OCI-M1 (cell line): ENCODE results near the gene ILK.

ENCODE experiments used
- DNase-seq: peaks from one replicate; lab custom pipeline; 2025; lab: John Stamatoyannopoulos, UW

Gene ILK

DNA sequence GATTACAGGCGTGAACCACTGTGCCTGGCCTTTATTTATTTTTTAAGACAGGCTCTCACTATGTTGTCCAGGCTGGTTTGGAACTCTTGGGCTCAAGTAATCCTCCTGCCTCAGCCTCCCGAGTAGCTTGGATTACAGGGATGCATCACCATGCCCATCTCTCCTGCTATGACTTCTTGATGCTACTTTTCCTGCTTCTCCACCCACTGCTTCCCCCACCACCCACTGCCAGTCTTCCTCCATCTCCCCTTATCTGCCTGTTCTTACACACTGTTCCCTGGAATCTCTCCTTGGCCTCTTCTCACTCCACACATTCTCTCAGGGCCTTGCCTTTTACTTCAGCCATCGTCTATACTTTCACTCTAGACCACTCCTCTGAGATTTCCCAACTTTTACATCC lies 32.9 kb downstream of the ILK start:
- no peak for DNase-seq

DNA sequence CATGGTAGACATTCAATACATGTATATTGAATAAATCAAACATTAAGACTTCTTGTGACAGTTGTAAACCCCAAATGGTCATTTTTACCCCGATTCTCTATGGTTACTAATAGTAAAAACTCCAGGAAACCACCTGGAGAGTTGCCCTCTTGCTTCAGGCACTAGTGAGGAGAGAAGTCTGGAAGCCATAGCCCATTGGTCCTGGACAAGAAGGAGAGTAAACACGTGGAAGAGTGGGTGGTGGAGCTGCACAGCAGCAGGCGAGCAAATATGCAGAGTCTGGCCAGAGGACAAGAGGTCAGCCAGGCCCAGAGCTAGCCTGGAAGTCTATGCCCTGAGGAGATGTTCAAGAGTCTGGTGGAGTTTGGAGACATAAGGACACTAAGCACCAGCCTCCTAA lies 34.3 kb downstream of the ILK start:
- DNase-seq = no peak

DNA sequence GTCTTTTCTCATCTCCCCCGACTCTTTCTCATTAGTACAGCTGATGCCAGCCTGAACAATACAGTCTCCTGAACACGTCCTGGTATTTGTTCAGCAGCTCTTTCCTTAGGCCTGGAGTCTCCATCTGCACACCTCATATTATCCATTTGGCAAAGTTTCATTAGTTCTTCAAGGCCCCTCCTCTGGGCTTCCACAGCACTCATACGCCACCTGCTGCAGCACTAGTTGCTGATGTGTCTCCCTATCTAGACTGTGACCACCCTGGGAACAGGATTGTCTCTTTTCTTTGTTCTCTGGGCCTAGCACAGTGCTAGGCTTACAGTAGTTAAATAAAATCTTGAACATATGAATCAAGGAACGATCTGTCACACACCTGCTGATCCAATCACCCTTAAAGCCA lies 34.9 kb downstream of the ILK start:
- DNase-seq = no peak

DNA sequence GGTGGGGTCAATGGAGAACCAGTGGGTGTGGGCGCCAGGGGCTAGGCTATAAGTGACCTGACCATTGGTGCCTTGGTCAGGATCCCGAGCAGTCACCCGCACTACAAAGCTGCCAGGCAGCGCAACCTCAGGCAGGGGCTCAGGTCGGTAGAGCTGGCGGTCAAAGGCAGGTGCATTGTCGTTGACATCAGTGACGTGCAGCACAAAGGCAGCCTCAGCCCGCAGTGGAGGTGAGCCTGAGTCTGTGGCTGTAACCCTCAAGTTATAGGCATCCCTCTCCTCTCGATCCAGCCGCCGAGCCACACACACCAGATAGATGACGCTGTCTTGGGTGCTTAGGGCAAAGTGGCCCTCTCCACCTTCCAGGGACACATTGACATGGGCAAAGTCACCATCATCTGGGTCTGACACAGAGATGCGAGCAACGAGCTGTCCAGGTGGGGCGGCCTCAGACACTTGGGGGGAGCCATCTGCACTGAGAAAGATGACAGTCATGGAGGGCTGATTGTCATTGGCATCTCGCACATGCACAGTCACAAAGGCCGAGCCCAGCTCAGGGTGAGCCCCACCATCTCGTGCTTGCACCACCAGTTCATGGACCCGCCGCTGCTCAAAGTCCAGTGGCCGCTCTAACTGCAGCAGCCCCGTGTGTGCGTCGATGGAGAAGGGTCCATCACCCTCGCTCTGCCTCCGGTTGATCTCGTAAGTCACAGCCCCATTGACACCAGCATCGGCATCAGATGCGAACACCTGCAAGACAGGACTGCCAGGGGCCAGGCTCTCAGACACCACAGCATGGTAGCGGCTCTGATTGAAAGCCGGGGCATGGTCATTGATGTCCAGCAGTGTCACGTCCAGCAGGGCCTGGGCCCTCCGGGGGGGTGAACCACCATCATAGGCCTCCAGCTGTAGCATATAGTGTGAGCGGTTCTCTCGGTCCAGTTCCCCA lies 36.7 kb downstream of the ILK start:
- DNase-seq = no peak

DNA sequence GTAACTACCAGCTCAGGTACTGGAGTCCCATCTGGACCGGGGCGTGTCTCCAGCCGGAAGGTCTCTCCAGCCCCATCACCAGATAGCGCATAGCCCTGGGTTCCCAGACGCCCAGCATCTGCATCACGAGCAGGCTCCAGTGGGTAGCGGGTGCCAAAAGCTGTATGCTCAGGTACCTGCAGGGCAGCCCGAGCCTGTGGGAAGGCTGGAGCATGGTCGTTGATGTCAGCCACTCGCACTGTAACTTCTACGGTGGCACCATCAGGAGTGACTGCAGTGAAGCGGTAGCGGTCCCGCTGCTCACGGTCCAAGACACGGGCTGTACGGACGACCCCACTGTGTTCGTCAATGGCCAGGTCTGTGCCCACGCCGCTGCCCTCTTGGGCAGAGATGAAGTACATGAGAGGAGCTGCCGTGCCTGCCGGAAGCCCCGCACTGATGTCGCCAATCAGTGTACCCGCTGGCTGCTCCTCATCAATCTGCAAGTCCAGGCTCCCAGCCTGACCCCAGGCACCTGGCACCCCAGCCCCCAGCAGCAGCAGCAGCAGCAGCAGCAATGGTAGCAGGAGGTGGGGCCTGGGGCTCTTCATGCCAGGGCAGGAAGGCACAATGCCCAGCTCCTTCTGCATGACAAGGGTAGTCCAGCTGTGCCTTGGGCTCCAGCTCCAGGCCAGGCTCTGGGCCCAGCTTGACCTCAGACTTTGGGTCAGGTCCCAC lies 37.6 kb downstream of the ILK start:
- no peak for DNase-seq

DNA sequence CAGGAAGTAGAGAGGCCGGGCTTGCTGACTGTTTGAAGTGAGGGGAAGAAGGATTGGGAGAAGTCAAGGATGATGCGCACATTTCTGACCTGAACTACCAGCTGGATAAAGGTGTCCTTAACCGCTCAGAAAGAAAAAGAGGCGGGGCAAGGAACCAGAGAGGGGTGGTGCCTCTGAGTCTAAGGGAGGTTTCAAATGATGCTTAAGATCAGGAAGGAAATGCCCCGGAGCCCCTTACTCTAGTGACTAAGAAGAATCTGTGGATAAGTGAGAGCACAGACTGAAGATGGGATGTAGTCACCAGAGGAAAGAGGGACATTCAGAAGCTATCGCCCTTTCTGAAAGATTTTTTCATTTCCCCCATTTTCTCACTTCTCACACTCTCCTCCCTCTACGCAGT lies 39.4 kb downstream of the ILK start:
- DNase-seq = no peak

DNA sequence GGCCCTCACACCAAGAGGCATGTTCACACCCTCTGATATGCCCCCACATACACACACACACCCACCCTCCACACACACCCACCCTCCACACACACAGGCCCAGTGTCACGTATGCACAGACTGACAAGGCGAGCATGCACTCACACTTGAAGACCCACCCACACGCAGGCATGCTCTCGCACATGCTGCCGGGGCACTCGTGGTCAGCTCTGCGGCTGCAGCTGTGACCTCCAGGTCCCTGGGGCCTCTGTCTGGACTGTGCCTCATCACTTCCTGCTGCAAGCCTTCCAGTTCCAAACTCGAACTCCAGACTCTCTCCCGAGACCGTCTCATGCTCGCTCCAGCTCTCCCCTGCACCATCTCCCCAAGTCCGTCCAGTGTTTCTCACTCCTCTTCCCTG lies 42.5 kb downstream of the ILK start:
- no peak for DNase-seq

DNA sequence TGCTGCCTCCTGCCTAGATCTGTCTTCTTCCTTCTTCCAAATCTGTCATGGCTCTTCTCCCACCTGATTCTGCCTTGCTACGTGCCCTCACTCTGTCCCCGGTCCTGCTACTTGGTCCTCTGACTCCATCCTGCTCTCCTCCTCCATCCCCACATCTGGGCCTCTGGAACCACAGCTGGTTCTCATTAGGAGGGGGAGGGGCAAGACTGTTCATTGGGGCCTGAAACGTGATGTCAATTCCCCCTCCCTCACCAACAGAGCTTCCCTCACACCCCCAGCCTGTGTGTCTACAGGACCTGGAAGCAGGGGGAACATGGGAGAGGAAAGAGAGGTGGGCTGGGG lies 43.0 kb downstream of the ILK start:
- no peak for DNase-seq

DNA sequence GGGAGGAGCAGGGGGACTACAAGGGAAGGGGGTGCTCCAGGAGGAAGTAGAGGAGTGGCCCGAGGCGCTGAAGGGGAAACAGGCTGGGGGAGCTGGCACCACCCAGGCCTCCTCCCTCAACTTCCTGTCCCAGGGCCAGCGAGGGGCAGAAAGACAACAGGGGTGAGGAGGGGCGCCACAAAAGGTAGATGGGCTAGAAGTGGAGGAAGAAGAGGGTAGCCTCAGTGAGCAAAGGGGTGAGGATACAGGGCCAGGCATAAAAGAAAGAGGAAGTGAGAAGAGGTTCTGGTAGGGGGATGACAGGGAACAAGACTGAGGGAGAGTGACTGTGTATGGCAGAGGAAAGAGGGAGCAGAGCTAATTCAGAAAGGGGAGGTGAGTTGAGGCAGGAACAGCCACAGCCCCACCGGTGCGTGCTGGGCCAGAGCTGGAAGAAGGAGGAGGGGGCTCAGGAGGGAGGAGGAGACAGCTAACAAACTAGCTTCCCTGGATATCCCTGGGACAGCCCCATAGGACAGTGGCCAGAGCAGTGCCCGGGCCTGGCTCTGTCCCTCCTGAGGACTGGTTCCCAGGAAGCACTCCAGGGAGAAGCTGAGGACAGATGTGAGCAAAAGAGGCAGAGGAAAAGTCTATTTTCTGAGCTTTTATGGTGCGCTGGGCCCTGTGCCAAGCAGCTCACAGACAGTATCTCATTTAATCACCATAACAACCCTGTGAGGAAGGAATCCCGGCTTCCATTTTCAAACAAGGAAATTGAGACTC lies 43.5 kb downstream of the ILK start:
- peak; percentile 63 for DNase-seq

DNA sequence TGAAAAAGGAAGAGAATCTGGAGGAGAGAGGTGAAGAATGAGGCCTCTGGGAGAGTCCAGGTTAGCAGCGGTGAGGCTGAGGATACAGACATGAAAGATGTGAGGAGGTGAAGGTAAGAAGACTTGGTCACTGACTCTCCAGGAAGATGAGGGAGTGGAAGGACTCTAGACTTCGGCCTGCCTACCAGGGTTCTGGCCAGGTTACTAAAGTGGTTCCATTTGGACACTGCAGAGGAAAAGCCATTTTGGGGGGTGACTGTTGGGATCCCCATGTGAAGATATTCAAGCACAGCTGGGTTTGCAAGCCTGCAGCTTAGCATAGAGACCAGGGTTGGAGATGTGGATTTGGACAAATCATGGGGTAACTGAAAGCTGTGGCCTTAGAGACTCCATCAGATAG lies 44.3 kb downstream of the ILK start:
- no peak for DNase-seq

DNA sequence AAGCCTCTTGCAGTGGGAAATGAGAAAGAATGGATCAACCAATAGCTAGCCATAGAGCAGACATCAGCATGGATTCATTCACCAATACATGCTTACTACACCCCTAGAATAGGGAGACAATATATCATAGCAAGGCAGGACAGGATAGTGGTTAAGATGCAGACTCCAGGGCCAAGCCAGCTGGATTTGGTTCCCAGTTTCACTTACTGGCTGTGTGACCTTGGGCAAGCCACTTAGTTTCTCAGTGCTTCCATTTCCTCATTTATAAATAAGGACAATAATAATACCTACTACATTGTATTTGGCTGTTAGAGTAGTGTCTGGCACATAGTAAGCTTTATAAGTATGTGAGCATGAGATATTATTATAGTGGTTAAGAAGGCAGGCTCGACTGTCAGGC lies 44.9 kb downstream of the ILK start:
- DNase-seq = no peak

DNA sequence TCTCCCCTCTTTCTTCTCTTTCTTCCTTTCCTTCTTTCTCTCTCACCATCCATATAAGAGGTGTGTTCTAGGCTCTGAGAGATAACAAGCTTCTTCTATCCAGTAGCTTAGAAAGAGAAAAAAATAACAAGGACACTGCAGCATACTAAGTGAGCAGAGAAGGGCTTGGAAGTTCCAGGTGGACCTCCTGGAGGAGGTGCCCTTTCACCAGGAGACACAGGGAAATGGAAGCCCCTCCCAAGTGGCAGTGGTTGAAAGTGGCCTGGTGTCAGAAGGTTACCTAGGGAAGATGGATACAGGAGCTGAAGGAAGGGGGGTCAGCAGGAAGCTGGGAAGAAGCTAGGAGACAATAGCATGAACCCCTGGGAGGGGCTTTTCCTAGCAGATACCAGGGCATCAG lies 46.5 kb downstream of the ILK start:
- DNase-seq = no peak

DNA sequence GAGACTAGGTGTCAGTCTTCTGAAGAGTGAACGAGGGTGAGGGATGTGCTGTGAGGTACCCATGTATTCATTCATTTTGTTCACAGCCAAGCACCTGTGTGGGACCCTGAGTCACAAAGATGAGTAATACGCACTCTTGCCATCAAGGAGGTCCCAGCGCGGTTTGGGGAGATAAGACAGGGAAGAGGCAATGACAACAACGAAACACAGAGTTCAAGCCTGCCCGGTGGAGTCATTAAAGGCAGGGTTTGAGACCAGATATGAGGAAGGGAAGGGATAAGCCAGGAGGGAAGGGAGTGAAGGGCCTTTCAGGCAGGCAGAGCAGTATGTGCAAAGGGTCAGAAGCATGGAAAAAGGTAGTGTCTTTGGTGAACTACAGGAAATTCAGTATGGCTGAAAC lies 47.4 kb downstream of the ILK start:
- DNase-seq = peak; percentile 27

DNA sequence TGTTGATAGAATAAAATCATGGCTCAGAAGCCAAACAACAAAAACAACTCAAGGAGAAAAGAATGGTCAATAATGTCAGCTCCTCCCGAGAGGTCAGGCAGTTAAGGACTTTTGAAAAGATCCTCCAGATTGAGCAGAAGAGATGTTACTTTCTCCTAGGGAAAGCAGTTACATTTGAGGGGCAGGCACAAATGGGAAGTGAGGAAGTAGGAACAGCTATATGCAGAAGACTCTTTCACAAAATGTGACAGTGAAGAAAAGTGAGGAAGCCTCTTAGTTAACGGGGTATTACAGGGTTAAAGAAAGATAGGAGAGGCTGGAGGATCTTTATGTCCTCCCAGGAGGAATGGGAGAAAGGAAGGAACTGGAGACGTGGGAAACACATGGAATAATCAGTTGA lies 48.6 kb downstream of the ILK start:
- DNase-seq = no peak

DNA sequence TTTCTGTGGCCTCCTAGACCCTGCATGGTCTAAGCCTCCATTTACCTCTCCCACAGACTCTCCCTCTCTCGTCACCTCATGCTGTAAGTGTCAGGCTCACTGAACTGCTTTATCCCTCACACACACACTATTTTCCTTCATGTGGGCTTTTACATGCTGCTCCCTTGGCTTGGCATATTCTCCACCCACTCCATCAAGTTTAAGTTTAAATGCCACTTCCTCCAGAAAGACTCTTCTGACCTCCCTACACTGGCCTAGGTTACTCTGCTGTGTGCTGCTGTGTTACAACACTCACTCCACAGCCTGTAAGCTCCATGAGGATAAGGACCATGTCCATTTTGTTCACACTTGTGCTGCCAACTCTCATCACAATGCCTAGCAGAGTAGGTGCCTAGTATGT lies 49.5 kb downstream of the ILK start:
- DNase-seq = no peak

DNA sequence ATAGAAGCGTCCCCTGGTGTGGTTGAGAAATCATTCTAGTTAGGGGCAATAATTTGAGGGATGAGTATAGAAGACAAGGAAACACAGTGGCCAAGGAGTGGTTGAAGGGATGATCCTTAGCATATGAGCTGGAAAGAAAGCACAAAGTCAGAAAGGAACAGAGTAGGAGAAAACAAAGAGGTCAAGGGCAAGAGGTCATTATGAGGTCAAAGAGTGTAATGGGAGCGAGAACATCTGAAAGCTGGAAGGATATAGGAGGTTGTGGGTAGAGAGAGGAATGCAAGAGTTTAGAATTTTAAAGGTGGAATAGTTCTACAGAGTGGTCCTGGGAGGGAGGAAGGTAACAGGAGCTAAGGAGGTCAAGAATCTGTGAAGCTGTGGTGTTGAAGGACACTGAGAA lies 50.1 kb downstream of the ILK start:
- no peak for DNase-seq

DNA sequence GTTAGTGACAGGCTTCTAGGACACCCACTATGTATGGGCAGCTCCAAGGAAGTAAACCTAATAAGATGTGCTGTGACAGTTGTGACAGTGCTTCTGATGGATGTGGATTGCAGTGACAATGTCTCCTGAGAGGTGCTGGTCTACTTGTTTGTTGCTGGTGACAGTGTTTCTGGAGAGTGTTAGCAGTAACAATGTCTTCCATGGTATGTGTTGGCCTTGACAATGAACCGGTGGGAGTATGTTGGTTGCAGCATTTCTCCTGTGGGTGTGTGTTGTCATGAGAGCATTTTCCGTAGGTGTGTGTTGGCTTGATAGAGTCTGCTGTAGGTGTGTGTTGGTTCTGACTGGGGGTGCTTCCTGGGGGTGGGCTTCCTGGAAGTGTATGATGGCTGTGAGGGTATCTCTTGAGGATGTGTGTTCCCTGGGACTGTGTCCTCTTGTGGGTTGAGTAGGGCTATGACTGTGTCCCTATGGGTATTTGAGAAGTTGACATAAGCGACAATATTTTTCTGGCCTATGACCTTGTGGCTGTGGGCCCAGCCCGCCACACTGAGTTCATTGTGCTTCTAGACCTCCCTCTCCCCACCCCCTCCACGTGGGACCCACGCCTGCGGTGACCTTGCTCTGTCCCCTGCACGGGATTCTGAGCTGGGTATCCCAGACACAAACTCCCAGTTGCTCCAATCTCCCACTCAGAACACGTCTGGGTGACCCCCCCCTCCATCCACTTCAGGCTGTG lies 50.9 kb downstream of the ILK start:
- no peak for DNase-seq

DNA sequence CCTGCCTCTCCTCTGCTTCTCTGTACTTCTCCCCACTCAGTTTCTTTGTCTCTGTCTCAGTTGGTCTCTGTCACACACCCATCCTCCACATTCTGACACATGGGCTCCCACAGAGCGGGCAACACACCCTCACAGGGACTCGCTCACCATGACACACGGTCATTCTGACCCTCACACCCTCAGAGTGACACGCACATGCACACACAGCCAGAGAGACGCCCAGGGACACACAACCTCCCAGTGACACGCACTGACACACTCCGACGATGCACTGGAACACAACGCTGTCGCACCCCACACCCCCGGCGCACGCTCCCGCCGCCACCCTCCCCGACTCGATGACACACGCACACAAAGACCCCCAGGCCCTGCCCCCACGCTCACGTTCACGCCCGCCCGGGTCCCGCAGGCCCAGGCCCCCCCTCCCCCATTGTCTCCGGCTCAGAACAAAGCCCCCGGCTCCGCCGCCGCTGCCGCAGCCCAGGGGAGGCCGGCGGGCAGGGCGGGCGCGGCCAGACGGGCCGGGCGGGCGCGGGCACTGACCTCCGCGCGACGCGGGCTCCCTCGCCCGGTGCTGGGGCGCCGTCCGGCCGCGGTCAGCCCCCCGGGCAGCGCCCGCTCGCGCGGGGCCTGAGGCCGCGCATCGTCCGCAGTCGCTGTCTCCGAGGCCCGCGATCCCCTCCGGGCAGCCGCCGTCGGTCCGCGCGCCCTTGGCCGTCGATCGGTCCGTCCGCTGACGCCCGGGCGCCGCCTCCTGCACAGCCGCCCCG lies 51.6 kb downstream of the ILK start:
- no peak for DNase-seq

DNA sequence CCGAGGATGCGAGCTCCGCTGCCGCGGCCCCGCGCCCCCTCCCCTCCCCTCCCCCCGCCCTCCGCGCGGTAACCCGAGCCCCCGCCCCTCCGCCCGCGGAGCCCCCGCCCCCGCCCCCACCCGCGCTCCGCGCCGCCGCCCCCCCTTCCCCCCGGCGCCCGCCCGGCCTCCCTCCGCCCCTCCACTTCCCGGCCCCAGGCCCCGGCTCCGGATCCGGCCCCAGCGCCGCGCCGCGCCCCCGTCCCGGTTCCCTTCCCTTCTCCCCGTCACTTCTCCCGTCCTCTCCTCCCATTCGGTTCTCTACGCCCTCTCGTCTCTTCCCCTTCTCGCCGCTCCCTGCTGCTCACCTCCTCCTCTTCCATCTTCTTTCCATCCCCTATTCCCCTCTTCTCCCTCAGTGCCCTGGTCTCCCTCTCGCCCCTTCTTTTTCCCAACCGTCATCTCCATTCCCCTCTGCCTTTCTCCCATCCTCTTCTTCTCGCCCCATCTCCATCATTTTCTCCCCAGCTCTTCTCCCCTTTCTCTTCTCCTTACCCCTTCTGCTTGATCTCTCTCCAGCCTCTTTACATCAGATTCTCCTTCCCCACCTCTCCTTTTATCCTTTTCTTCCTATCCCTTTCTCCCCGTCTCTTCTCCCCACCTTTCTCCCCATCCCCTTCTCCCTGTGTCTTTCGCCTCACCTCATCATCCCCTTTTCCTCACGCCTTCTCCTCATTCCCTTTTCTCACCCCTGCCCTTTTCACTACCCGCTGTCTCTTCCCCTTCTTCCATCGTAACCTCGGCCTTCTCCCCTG lies 52.4 kb downstream of the ILK start, which contains the start of gene DCHS1:
DCHS1 (minus strand) TSS at position 20 of the 794 bp plus-strand sequence. CDS start 14,196 bp downstream, outside the sequence.
- no peak for DNase-seq

DNA sequence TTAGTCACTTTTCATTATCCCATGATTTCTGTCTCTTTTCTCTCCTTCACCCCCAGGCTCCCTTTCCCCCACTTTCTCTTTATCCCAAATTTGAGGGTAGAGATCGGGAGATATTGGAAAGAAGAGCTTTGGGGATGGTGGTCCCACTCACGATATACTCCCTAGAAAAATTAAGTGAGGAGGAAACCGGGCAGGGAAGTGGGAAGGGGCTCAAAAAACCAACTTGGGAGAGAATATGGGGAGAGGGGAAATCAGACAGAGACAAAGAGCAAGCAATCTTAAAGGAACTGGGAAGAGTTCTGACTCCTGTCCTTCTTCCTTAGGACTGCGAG lies 53.0 kb downstream of the ILK start:
- DNase-seq = no peak

DNA sequence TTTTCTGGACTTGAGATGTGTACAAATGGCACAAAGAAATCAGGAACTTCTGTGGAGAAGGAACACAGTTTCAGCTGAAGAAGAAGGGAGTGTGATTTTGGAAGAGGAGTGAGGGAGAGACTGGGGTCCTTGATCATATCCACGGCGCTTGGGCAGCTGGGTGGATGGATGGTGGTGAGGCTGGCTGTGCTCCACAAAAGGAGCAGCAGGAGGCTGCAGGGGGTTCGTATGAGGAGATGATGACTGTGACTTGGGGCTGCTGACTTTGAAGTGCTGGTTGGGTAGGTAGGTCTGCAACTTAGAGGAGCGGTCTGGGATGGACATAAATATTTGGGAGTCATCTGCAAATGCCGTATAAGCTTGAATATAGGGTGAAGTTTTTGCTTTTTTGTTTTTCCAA lies 53.4 kb downstream of the ILK start:
- DNase-seq = no peak
